GM18507 (cell line): ENCODE data around the gene PTPRE.
"Not testable (repeated sequence)": the region's sequence is repeated elsewhere in the genome, so short reads cannot be mapped to it uniquely, and the experiment has no call there.

Source experiments
- DNase-seq: peaks from one replicate; pipeline ENCODE4 v3.0.0; 2011; ENCODE audit warnings: low read depth; ENCODE audit not compliant: insufficient read length; ENCODE audit errors: extremely low spot score
- FAIRE-seq: peaks from 2 replicates; lab custom pipeline; 2011; peaks lifted over from hg19 to GRCh38; lab: Jason Lieb, UNC

PTPRE gene

DNA sequence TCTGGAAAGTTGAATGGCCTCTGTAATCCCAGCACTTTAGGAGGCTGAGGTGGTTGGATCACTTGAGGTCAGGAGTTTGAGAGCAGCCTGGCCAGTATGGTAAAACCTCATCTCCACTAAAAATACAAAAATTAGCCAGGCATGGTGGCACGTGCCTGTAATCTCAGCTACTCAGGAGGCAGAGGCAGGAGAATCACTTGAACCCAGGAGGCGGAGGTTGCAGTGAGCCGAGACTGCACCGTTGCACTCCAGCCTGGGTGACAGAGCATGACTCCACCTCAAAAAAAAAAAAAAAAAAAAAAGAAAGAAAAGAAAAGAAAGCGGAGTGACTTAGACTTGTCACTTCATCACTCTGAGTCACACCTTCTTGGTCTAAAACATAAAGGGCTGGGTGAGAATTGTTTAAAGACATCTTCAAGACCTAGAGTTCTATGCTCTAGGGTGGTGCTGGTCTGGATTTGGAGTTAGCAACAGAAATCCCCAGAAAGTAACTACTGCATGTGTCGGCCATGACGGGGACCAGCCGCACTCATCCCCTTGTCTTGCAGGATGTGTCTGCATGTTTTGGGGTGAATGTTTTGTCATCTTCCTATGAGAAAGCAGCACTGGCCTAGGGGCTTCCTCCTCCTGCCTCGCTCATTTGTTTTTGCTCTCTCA lies 83.4 kb downstream of the PTPRE start:
- not testable (repeated sequence) for DNase-seq, FAIRE-seq

DNA sequence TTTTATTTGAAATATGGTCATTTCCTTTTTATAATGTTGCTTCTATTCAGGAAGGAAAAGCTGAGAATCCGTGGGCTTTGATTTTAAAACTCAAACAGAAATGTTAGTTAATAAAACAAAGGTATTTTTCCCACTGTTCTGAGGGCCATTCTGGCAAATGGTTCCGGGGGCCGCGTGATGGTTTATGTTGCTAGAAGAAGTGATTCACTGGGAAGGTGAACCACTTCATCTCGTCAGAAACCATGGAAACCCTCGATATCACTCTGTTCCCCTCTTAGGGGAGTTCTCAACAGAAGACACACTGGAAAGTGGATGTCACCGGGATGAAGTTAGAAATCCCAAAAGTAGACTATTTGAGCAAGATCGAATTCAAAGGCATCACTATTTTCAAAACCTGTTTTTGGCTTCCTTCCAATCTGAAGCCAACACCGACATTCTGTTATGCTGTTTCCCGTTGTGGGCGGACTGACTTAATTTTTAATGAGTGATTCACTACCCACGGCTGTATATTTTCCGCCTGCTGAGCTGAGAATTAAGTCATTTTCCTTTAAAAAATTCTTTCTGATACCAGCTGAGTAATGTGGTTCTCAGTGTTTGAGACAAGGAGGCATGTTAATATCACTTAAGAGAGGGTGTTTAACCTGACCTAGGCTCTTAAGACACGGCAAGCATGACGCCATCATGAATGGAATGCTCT lies 84.1 kb downstream of the PTPRE start:
- DNase-seq (no peak), FAIRE-seq (no peak)

DNA sequence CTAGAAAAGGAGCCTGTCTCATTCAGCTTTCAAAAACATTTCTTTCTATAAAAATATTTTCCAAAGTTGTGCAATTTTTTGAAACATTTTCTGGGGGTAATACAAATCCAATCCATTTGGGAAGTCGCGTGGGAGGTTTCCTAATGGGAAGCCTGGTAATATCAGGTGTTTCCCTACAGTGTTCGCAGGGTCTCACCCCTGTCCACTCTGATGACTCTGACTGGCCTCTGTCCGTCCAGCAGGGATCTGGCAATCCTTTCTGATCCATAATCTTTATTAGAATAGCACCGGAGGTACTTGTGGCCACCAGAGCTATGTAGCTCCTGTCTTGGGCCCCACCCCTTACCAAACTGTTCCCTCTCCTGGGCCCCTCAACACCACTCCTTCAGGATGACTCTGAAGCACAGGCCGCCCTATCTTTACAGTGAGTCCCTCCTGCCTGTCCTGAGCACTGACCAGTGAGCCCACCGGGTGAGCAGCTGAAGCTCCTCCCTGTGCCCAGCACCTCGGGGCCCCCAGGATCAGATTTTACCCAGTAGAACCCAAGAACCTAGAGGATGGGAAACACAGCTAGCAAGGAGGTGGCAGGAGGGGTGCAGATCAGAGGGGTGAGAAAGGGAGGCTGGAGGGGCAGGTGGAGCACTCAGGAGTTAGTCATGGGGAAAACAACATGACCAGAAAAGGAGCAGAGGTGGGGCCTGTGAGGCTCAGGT lies 84.8 kb downstream of the PTPRE start:
- no peak for DNase-seq
- no peak for FAIRE-seq

DNA sequence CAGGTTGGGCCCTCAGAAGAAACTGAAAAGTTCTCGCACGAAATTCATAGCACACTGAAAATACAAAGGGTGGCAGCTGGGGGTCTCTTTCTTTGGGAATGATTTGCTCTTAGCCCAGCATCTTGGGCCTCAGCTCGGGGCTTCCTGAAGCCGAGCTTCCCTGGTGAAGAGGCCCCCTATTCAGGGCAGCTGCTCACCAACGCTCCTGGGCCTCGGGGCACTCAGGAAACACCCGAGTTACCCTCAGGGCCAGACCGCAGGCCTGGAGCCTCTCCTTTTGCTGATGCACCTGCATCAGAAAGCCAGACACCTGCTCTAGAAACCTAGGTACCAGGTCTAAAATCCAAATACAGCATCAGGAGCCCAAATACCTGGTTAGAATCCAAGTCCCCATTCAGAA lies 85.5 kb downstream of the PTPRE start:
- DNase-seq (no peak), FAIRE-seq (no peak)

- DNase-seq (no peak), FAIRE-seq (no peak)
These were observed 86.3 kb downstream of the PTPRE start for GRCh38 chr10:127993056-127993690.

- DNase-seq (no peak), FAIRE-seq (no peak)
These were observed 89.0 kb downstream of the PTPRE start for GRCh38 chr10:127995939-127996338.

- DNase-seq, result no peak
- no peak for FAIRE-seq
These were observed 89.7 kb downstream of the PTPRE start for GRCh38 chr10:127996586-127996985.

- FAIRE-seq (no peak), DNase-seq (no peak)
These were observed 90.4 kb downstream of the PTPRE start for GRCh38 chr10:127997271-127997670.

DNA sequence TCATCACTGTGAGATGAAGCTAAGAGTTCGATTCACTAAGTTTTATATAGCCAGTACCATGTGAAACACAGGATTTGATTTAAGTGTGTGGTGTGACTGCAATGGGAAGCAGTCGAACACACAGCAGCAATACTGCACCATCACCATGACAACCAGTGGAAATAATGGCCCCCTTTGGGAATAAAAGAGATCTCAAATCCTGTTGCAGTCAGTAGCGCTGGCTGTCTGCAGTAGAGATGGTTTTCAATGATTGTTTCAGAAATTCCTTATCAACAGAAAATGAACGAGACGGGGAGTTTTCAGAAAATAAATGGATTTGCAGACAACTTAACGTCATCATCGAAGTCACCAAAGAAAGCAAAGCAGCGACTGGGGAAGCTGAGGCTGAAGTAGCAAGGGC lies 91.0 kb downstream of the PTPRE start:
- no peak for DNase-seq
- FAIRE-seq, result no peak

DNA sequence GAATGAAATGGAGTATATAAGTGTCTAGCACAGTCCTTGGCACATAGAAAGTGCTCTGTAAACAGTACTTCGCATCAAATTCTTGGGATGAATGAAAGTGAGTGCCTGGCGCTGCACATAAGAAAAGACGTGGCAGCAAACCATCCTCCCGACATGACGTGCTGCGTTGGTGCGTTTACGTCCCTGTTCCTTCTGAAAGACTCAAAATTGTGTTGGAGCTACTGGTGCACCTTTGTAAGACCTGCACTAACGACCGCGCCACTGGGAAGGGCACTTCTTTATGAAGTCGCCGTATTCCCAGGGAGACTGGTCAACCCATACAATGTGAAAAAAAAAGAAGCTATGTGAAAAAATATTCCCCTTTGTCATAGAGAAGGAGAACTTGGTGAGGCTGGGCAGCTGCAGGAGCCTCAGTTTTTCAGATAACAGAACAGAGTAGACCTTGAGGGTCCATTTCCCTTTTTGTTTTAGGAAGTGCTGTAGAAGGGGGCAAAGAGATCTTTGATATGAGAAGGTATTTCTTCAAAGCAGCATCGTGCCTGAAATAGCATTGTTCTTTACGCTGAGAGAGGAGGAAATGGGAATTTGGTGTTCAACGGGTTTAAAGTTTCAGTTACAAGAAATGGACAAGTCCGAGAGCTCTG lies 91.7 kb downstream of the PTPRE start:
- FAIRE-seq (no peak), DNase-seq (no peak)

DNA sequence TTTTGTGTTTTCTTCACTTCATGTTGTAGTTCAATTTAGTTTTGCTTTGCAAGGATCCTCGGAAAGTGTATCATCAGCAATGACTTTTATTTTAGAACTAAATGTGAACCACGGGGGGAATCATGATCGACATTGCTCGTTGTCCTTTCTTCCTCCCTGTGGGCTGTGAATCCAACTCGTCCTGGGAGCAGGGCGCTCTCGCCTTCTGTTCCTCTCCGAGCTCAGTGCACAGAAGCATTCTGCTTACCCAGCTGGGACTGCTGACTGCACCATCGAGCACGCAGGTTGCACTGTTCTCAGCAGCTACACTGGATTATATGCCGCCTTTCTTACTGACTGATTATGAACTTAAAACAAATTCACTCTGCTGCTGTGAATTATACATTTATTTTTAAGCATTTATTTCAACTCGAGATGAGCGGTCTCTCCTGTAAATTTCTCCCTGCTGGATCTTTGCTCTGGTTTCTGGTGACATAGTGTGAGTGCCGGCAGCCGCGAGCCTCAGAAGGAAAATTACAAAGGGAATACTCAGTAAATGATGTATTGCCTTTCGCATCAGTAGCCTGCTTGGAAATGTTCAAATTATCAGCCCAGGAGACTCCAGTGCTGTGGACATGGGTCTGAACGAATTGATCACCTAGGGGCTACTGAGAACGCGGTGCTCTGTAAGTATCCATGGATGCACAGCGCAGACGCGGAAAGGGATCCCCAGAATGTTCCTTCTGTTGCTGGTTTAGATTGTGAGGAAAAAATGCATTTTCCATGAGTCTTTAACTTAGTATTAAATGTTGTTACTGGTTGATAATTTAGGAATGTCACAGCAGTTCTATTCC lies 92.6 kb downstream of the PTPRE start:
- no peak for FAIRE-seq
- DNase-seq, result no peak

DNA sequence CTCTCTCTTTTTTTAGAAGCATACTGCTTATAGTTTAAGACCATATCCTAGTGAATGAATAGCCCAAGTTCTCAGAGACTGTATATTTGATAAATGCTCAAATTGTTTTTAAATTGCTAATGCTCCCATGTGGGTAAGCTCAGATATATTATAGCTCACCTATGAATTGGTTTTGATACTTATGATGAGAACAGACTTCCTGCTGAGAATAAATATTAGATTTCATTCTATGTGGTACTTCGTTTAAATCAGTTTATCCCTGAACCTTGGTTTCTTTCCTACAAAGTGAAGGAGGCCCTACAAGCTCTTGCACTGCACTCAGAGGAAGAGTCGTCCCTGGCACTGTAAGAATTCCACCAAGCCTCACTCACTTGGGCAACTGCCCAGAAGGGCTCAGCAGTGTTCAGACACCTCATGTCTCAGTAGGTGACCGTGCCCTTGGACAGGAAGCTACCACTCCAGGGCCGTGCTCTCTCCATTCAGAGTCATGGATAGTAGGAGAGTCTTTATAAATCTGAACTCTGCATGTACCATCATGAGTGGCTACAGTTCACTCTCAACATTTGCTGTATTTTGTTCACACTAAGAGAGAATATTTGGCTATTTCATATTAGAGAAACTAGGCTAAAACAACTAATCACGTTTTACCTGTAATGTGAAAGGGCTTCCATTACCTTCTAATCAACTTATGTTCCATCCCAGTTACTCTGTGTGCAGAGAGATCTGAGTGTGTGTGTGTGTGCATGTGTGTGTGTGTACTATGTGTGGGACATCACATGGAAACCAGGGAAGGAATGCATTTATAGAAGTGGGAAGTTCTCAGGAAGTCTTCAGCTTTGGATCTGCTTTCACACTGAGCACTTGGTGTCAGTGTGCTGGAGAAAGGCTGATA lies 93.8 kb downstream of the PTPRE start:
- no peak for FAIRE-seq
- DNase-seq, result no peak

DNA sequence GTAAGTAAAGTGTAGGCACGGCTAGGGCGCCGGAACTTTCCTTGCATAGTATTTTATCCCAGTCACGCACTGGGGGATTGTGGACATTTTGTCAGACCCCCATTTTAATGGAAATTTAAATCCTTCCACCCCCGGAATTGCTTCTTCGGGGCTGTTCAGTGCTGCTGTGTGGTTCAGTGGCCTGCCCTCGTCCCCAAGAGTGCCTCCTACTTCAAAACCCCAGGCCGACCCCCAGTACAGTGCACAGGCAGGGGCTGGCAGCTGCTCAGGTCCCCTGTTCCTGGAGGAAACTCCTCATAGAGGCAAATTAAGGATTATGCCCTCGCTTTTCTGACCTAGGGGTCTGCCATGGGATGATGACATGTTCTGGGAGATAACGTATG lies 94.5 kb downstream of the PTPRE start:
- no peak for DNase-seq
- no peak for FAIRE-seq

- no peak for DNase-seq
- no peak for FAIRE-seq
These were observed 94.9 kb downstream of the PTPRE start for GRCh38 chr10:128001849-128002248.

DNA sequence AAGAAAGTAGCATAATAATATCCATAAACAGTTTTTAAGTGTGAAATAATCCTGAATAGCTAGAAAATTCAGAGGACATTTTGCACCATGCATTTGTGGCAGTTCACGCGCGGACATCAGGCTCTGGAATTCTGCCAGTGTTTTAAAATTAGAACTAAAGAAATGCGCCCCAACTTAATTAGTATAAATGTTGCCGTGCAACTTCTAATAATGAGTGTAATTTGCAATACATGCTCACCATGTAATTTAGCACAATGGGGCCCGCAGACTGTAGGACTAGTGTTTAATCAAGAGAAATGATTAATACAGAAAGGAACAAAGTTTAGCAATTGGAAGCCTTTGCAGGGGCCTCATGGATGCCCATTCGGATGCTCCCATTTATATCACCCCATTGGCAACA lies 96.6 kb downstream of the PTPRE start:
- no peak for FAIRE-seq
- no peak for DNase-seq

DNA sequence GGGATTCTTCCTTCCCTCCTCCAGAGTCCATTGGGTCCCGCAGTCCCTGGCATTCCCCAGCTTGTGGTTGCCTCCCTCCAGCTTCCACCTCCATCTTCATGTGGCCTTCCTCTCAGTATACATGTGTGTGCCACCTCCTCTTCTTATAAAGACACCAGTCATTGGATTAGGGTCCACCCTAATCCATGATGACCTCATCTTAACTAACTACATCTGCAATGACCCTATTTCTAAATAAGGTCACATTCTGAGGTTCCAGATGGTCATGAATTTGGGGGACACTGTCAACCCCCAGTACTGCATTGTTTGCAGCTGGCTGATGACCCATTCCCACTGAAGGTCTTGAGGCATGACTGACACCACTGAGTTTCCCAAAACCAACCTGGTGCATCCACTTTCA lies 99.0 kb downstream of the PTPRE start:
- FAIRE-seq (no peak), DNase-seq (no peak)

GRCh38 chr10:128007056-128007455 lies 100.2 kb downstream of the PTPRE start:
- DNase-seq, result no peak
- no peak for FAIRE-seq

DNA sequence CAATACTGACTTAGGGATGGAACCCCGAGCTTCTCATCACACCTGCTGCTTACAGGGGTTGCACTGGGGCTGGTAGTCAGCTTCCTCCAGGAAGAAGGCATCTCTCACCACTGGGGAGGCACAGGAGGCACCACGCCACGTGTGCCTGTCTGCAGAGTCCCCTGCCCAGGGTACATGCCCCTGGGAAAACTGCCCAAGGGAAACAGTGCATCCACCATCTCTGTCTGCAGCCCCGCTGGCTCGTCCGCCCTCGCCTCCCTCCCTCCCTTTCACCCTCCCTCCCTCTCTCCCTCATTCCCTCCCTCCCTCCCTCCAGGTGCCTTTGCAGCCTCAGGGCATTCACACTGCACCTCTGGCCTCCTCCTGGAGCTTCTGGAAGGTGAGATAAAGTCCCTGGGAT lies 101.1 kb downstream of the PTPRE start:
- FAIRE-seq, result no peak
- no peak for DNase-seq
